Gastroesophageal sphincter (tissue), 4 donors: ENCODE data around the gene ALKBH3. TPM values are rescaled to one million over a fixed set of nuclear protein-coding genes. Genes with fewer than 3 reads are reported as not detected.

ENCODE experiments used
- ATAC-seq: fragments of 150-250 bp; one replicate; pipeline ENCODE4 v1.9.1; 2016; ENCODE audit warnings: mild to moderate bottlenecking, moderate library complexity
- H3K27ac ChIP-seq, 4 donors: fragments of 200-600 bp; sonication (generic) in 3 of 4; 1 replicate in 3 of 4; 2 replicates in 1 of 4; pipeline ENCODE4 v1.5.1; 2016 to 2019
- H3K27me3 ChIP-seq: fragments of 200-600 bp; sonication (generic); one replicate; pipeline ENCODE4 v1.5.1; 2019
- H3K36me3 ChIP-seq, 2 donors: fragments of 200-600 bp; sonication (generic); one replicate each; pipeline ENCODE4 v1.5.1; 2019; ENCODE audit warnings: control low read depth in 1 of 2
- H3K4me1 ChIP-seq, 3 donors: fragments of 200-600 bp; sonication (generic); 1 replicate in 2 of 3; 2 replicates in 1 of 3; pipeline ENCODE4 v1.5.1; 2016 to 2019; ENCODE audit warnings: control low read depth in 2 of 3
- H3K4me3 ChIP-seq, 2 donors: fragments of 200-600 bp; sonication (generic); one replicate each; pipeline ENCODE4 v1.5.1; 2019; ENCODE audit warnings: mild to moderate bottlenecking in 1 of 2, moderate library complexity in 1 of 2
- H3K9me3 ChIP-seq, 3 donors: fragments of 200-600 bp; sonication (generic); one replicate each; pipeline ENCODE4 v1.5.1; 2017 to 2019; ENCODE audit warnings: control low read depth in 2 of 3
- EP300 ChIP-seq: sonication (generic); formaldehyde crosslinking; IDR thresholded peaks from one replicate; pipeline ENCODE4 v1.6.1; 2017; ENCODE audit warnings: antibody characterized with exemption, mild to moderate bottlenecking
- POLR2A ChIP-seq, 2 donors: fragments of 450-650 bp; IDR thresholded peaks; one replicate each; pipeline ENCODE4 v1.6.1; 2017; ENCODE audit warnings: antibody characterized with exemption in 2 of 2, mild to moderate bottlenecking in 2 of 2, moderate library complexity in 1 of 2
- POLR2AphosphoS5 ChIP-seq: sonication (generic); formaldehyde crosslinking; IDR thresholded peaks from one replicate; pipeline ENCODE4 v1.6.1; 2017; ENCODE audit warnings: antibody characterized with exemption
- WGBS, 2 donors: methylation state at CpG; one replicate each; pipeline ENCODE4 v1.1.5; 2018; ENCODE audit warnings: low coverage in 1 of 2; 5-methylcytosine and 5-hydroxymethylcytosine counted together
- total RNA-seq, 4 donors: library from RNA; depleted of rRNA; stranded (reverse); fragments of >200 nt; gene quantifications; one replicate each; pipeline ENCODE4 v1.1.0, GENCODE V29; 2016
- TF ChIP-seq, protein P1 (sequence below), 4 experiments: fragments of 200-600 bp in 2 of 4; fragments of 450-650 bp in 2 of 4; sonication (generic) in 1 of 4; IDR thresholded peaks; one replicate each; pipeline ENCODE4 v1.5.1; 2017 to 2019; ENCODE audit warnings: antibody characterized with exemption in 4 of 4, mild to moderate bottlenecking in 2 of 4, moderate library complexity in 2 of 4

ALKBH3 gene
- total RNA-seq, 4 donors from 2014 or later = 24.0 to 41.3 (median 37.1) TPM

GRCh38 chr11:43868852-43869567 is 11.6 kb upstream of the ALKBH3 start:
- 42 to 66% methylated on average over 4 to 5 of the region's 5 CpGs for WGBS, 2 donors
- no peak for ATAC-seq
- TF ChIP-seq POLR2AphosphoS5 (no peak), EP300 (no peak), POLR2A (IDR thresholded peaks at IDR 0.05) (no peak)
- TF ChIP-seq, protein P1, sequence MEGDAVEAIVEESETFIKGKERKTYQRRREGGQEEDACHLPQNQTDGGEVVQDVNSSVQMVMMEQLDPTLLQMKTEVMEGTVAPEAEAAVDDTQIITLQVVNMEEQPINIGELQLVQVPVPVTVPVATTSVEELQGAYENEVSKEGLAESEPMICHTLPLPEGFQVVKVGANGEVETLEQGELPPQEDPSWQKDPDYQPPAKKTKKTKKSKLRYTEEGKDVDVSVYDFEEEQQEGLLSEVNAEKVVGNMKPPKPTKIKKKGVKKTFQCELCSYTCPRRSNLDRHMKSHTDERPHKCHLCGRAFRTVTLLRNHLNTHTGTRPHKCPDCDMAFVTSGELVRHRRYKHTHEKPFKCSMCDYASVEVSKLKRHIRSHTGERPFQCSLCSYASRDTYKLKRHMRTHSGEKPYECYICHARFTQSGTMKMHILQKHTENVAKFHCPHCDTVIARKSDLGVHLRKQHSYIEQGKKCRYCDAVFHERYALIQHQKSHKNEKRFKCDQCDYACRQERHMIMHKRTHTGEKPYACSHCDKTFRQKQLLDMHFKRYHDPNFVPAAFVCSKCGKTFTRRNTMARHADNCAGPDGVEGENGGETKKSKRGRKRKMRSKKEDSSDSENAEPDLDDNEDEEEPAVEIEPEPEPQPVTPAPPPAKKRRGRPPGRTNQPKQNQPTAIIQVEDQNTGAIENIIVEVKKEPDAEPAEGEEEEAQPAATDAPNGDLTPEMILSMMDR (IDR thresholded peaks at IDR 0.05) = no peak
- Histone ChIP-seq H3K4me3 (no peak overlapping the region), H3K9me3 (no peaks in the 10 kb centered on the region), H3K36me3 (no peaks in the 10 kb centered on the region), H3K27me3 (peaks cover 41% of the 10 kb centered on the region), H3K27ac (no peak overlapping the region), H3K4me1 (no peaks in the 10 kb centered on the region)

DNA sequence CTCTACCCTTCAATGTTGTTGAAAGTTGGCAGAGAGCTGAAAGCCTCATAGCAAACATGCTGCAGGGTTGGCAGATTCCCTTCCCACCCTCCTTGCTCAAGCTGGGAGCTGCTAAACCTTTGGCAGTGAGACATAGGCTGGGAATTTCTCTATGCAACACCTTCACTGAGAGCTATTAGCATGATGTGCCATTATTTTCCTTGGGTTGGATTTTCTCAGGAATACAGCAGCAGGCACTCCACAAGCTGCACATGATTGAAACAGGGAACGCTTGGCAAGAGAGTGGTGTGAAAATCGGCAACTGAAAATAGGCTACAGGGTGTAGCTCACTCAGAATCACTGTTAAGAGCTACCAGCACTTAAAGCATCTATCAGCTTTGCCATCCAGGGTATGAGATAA is 9.6 kb upstream of the ALKBH3 start:
- peaks cover 56% of the 10 kb centered on the region for H3K27me3 ChIP-seq
- TF ChIP-seq POLR2A (IDR thresholded peaks at IDR 0.05) (no peak), POLR2AphosphoS5 (no peak), EP300 (no peak)
- TF ChIP-seq, protein P1 (IDR thresholded peaks at IDR 0.05) = no peak
- no peak overlapping the region for H3K27ac ChIP-seq
- no peaks in the 10 kb centered on the region for H3K4me1 ChIP-seq
- H3K4me3 ChIP-seq = no peak overlapping the region
- no peaks in the 10 kb centered on the region for H3K9me3 ChIP-seq
- no peak for ATAC-seq
- 82% methylated on average over 2 of the region's 2 CpGs; no CpG with 5 or more reads in 1 of the 2 donors for WGBS, 2 donors
- no peaks in the 10 kb centered on the region for H3K36me3 ChIP-seq

- 72 to 90% methylated on average over 2 to 5 of the region's 7 CpGs for WGBS, 2 donors
- H3K4me1 ChIP-seq = no peaks in the 10 kb centered on the region
- peaks cover 74% of the 10 kb centered on the region for H3K27me3 ChIP-seq
- no peaks in the 10 kb centered on the region for H3K36me3 ChIP-seq
- H3K9me3 ChIP-seq = no peaks in the 10 kb centered on the region
- H3K4me3 ChIP-seq = no peak overlapping the region
- H3K27ac ChIP-seq = no peak overlapping the region
- no peak for ATAC-seq
- TF ChIP-seq POLR2AphosphoS5 (no peak), POLR2A (IDR thresholded peaks at IDR 0.05) (no peak), EP300 (no peak)
- TF ChIP-seq, protein P1 (IDR thresholded peaks at IDR 0.05) = no peak
Measured at GRCh38 chr11:43872995-43873394, 7.6 kb upstream of the ALKBH3 start.

GRCh38 chr11:43874078-43874477 is 6.6 kb upstream of the ALKBH3 start:
- Histone ChIP-seq H3K36me3 (no peaks in the 10 kb centered on the region), H3K9me3 (no peaks in the 10 kb centered on the region), H3K4me1 (no peaks in the 10 kb centered on the region), H3K27me3 (peaks cover 74% of the 10 kb centered on the region), H3K27ac (no peak overlapping the region), H3K4me3 (no peak overlapping the region)
- no peak for ATAC-seq
- TF ChIP-seq POLR2AphosphoS5 (no peak), EP300 (no peak), POLR2A (IDR thresholded peaks at IDR 0.05) (no peak)
- TF ChIP-seq, protein P1 (IDR thresholded peaks at IDR 0.05) = no peak
- 67 to 71% methylated on average over 3 of the region's 3 CpGs for WGBS, 2 donors

GRCh38 chr11:43874738-43875137 is 5.9 kb upstream of the ALKBH3 start:
- Histone ChIP-seq H3K4me3 (no peak overlapping the region), H3K27me3 (peaks cover 71% of the 10 kb centered on the region), H3K36me3 (no peaks in the 10 kb centered on the region), H3K9me3 (no peaks in the 10 kb centered on the region), H3K27ac (no peak overlapping the region), H3K4me1 (no peaks in the 10 kb centered on the region)
- no peak for ATAC-seq
- TF ChIP-seq, protein P1 (IDR thresholded peaks at IDR 0.05) = no peak
- TF ChIP-seq POLR2A (IDR thresholded peaks at IDR 0.05) (no peak), POLR2AphosphoS5 (no peak), EP300 (no peak)
- WGBS, 2 donors = 33 to 43% methylated on average over 1 of the region's 1 CpG
